Left lung (tissue), 10 donors: ENCODE results near the gene SLX9. TPM values are rescaled to one million over a fixed set of nuclear protein-coding genes. Genes with fewer than 3 reads are reported as not detected.

ENCODE experiments used
- ATAC-seq: fragments of 200-7000 bp; cut with Tn5 transposase; one replicate; pipeline ENCODE4 v1.9.1; 2020; ENCODE audit warnings: moderate library complexity
- DNase-seq, 4 donors: peaks; one replicate each; pipeline ENCODE4 v3.0.0-alpha.2; 2013 to 2020
- H3K27ac ChIP-seq, 2 donors: fragments of 200-600 bp; sonication (generic) in 1 of 2; one replicate each; pipeline versions ENCODE4 v1.5.0 to v1.8.0; 2020 to 2021
- H3K27me3 ChIP-seq, 2 donors: fragments of 200-600 bp; sonication (generic) in 1 of 2; one replicate each; pipeline versions ENCODE4 v1.5.0 to v1.8.0; 2020 to 2021
- H3K36me3 ChIP-seq, 2 donors: fragments of 200-600 bp; sonication (generic) in 1 of 2; one replicate each; pipeline versions ENCODE4 v1.5.0 to v1.8.0; 2020 to 2021
- H3K4me1 ChIP-seq, 2 donors: fragments of 200-600 bp; one replicate each; pipeline ENCODE4 v1.8.0; 2021
- H3K4me3 ChIP-seq, 2 donors: fragments of 200-600 bp; sonication (generic) in 1 of 2; one replicate each; pipeline versions ENCODE4 v1.5.0 to v1.8.0; 2020 to 2021; ENCODE audit warnings: mild to moderate bottlenecking in 1 of 2
- H3K9me3 ChIP-seq, 2 donors: fragments of 200-600 bp; sonication (generic) in 1 of 2; one replicate each; pipeline versions ENCODE4 v1.5.0 to v1.8.0; 2020 to 2021
- CTCF ChIP-seq, 2 donors: fragments of 200-600 bp; sonication (generic) in 1 of 2; IDR thresholded peaks; one replicate each; pipeline versions ENCODE4 v1.5.0 to v1.8.0; 2021; ENCODE audit warnings: antibody characterized with exemption in 2 of 2
- intact Hi-C, 2 donors: fragments of 100-400 bp; cut with DNase I; formaldehyde crosslinking; loops; one replicate each; pipeline versions ENCODE4 v1.11.2 to v1.14.2; 2022
- polyA plus RNA-seq, 6 donors: library from polyadenylated mRNA; unstranded; fragments of 120-200 nt; gene quantifications; one replicate each; pipeline ENCODE4 v1.2.1, GENCODE V29; 2013; ENCODE audit not compliant: insufficient read length in 6 of 6
- total RNA-seq, 2 donors: library from RNA; stranded (reverse); fragmentation: NEBNext Ultra II Directional; extraction: Animal tissue kit (Norgen Biotek cat#: 25700); gene quantifications; one replicate each; pipeline ENCODE4 v1.2.1, GENCODE V29; 2021
- donor health status: DM: no; HTN: yes; CAD: no.
- donor health status: DM: no; HTN: no; CAD: no.

Gene SLX9
- total and polyA plus RNA-seq, 8 donors: 11.5 to 29.6 (median 16.2) TPM

GRCh38 chr21:44966135-44967081 is 26.6 kb downstream of the SLX9 start:
- Histone ChIP-seq H3K4me1 (peaks cover 11 to 66% of the 10 kb centered on the region in 2 donors), H3K27ac (peak overlapping the region in 1 of 2 donors; percentile 72), H3K4me3 (no peak overlapping the region), H3K9me3 (no peaks in the 10 kb centered on the region), H3K36me3 (peaks cover 0 to 45% of the 10 kb centered on the region in 2 donors), H3K27me3 (no peaks in the 10 kb centered on the region)
- peak in 3 of 4 donors; percentile 37 to 85 (median 82) for DNase-seq
- TF ChIP-seq CTCF (IDR thresholded peaks at IDR 0.05): no peak
- intact Hi-C loops: no loop called here
- ATAC-seq: peak; percentile 26

- peaks cover 0 to 45% of the 10 kb centered on the region in 2 donors for H3K36me3 ChIP-seq
- H3K4me1 ChIP-seq: peaks cover 11 to 66% of the 10 kb centered on the region in 2 donors
- ATAC-seq (no peak), DNase-seq (peak in 1 of 4 donors; percentile 79)
- intact Hi-C loops: no loop called here
- no peaks in the 10 kb centered on the region for H3K27me3 ChIP-seq
- H3K4me3 ChIP-seq: no peak overlapping the region
- TF ChIP-seq CTCF (IDR thresholded peaks at IDR 0.05): no peak
- H3K9me3 ChIP-seq: no peaks in the 10 kb centered on the region
- peak overlapping the region in 1 of 2 donors; percentile 72 for H3K27ac ChIP-seq
Observed at GRCh38 chr21:44967082-44968047, 27.5 kb downstream of the SLX9 start.

GRCh38 chr21:44969066-44969670 is 29.3 kb downstream of the SLX9 start:
- Histone ChIP-seq H3K27ac (peak overlapping the region in 1 of 2 donors; percentile 75), H3K36me3 (peaks cover 0 to 43% of the 10 kb centered on the region in 2 donors), H3K27me3 (no peaks in the 10 kb centered on the region), H3K4me1 (peaks cover 11 to 64% of the 10 kb centered on the region in 2 donors), H3K4me3 (no peak overlapping the region), H3K9me3 (no peaks in the 10 kb centered on the region)
- TF ChIP-seq CTCF (IDR thresholded peaks at IDR 0.05): no peak
- intact Hi-C loops: no loop called here
- DNase-seq (peak in 1 of 4 donors; percentile 80), ATAC-seq (no peak)

- Histone ChIP-seq H3K36me3 (peaks cover 0 to 48% of the 10 kb centered on the region in 2 donors), H3K9me3 (no peaks in the 10 kb centered on the region), H3K4me3 (no peak overlapping the region), H3K4me1 (peaks cover 11 to 54% of the 10 kb centered on the region in 2 donors), H3K27me3 (no peaks in the 10 kb centered on the region), H3K27ac (peak overlapping the region in 1 of 2 donors; percentile 75)
- TF ChIP-seq CTCF (IDR thresholded peaks at IDR 0.05): no peak
- intact Hi-C loops: no loop called here
- peak in 1 of 4 donors; percentile 79 for DNase-seq
- ATAC-seq: no peak
Observed at GRCh38 chr21:44969931-44970755, 30.3 kb downstream of the SLX9 start.
